ENCODE results near the gene RBFOX2.

DNA sequence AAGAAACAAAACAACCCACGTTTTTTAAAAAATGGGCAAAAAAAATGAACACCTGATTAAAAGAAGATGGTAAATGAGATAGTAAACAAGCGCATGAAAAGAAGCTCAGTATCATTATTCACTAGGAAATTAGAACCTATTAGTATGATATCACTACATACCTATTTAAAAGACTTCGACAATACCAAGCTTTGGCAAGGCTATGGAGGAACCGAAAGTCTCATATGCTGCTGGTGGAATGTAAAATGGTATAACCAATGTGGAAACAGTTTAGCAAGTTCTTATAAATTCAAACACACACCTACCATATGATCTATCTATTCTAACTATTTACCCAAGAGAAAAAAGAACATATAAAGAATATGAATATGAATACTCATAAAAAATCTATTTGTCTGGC is 167.2 kb downstream of the RBFOX2 start:
- TF ChIP-seq, protein P1, sequence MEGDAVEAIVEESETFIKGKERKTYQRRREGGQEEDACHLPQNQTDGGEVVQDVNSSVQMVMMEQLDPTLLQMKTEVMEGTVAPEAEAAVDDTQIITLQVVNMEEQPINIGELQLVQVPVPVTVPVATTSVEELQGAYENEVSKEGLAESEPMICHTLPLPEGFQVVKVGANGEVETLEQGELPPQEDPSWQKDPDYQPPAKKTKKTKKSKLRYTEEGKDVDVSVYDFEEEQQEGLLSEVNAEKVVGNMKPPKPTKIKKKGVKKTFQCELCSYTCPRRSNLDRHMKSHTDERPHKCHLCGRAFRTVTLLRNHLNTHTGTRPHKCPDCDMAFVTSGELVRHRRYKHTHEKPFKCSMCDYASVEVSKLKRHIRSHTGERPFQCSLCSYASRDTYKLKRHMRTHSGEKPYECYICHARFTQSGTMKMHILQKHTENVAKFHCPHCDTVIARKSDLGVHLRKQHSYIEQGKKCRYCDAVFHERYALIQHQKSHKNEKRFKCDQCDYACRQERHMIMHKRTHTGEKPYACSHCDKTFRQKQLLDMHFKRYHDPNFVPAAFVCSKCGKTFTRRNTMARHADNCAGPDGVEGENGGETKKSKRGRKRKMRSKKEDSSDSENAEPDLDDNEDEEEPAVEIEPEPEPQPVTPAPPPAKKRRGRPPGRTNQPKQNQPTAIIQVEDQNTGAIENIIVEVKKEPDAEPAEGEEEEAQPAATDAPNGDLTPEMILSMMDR (IDR thresholded peaks at IDR 0.05 in 8 of 11, conservative IDR thresholded peaks at IDR 0.05 in 3 of 11) = no peak
- no peak for TF ChIP-seq POLR2A (IDR thresholded peaks at IDR 0.05)
- no peak for TF ChIP-seq POLR2AphosphoS5 (IDR thresholded peaks at IDR 0.05)
